IMR-90 (cell line): ENCODE data around the gene TVP23A. TPM values are rescaled to one million over a fixed set of nuclear protein-coding genes. Genes with fewer than 3 reads are reported as not detected.

Experiments used
- ATAC-seq: fragments of 200-7000 bp; cut with Tn5 transposase; 2 replicates; pipeline ENCODE4 v1.9.1; 2020; ENCODE audit warnings: low read depth, mild to moderate bottlenecking, moderate library complexity
- BruUV-seq: library from RNA; stranded (reverse); fragments of 400-500 nt; replicated peaks from 2 replicates; lab custom pipeline; 2021; lab: Mats Ljungman, UMichigan
- CTCF ChIA-PET: fragments of 300-600 bp; formaldehyde crosslinking; extraction: SDS; loops from one replicate; lab custom pipeline; 2021; ENCODE audit warnings: antibody characterized with exemption; lab: Yijun Ruan, JAX
- POLR2A ChIA-PET: fragments of 300-600 bp; sonication (Branson Sonifier 250); formaldehyde crosslinking; loops from one replicate; lab custom pipeline; 2022; ENCODE audit warnings: antibody characterized with exemption; ENCODE audit not compliant: unreplicated experiment; lab: Charles Lee
- DNase-seq: peaks from one replicate; pipeline ENCODE4 v3.0.0; 2013
- H2AFZ ChIP-seq: replicated peaks from 2 replicates; pipeline ENCODE3; 2013; ENCODE audit warnings: low read length, mild to moderate bottlenecking; ENCODE audit not compliant: poor library complexity
- H2AK5ac ChIP-seq: 2 replicates; pipeline ENCODE4 v1.6.1; 2013; ENCODE audit warnings: low read depth, low read length, inconsistent platforms
- H2AK9ac ChIP-seq: replicated peaks from 2 replicates; pipeline ENCODE3; 2013; ENCODE audit warnings: mild to moderate bottlenecking, low read depth, low read length, moderate library complexity; ENCODE audit not compliant: poor library complexity
- H2BK120ac ChIP-seq: 2 replicates; pipeline ENCODE4 v1.6.1; 2013; ENCODE audit warnings: low read depth, low read length, inconsistent platforms
- H2BK15ac ChIP-seq: 3 replicates; pipeline ENCODE4 v1.6.1; 2013; ENCODE audit warnings: low read depth, low read length, inconsistent platforms
- H2BK20ac ChIP-seq: 2 replicates; pipeline ENCODE4 v1.6.1; 2013; ENCODE audit warnings: low read depth, mild to moderate bottlenecking, inconsistent platforms, low read length, moderate library complexity
- H2BK5ac ChIP-seq: 2 replicates; pipeline ENCODE4 v1.6.1; 2013; ENCODE audit warnings: mild to moderate bottlenecking, low read depth, low read length, inconsistent platforms; ENCODE audit not compliant: poor library complexity, severe bottlenecking
- H3K14ac ChIP-seq: replicated peaks from 2 replicates; pipeline ENCODE4 v1.6.1; 2013; ENCODE audit warnings: low read depth, low read length, inconsistent platforms
- H3K18ac ChIP-seq: 2 replicates; pipeline ENCODE4 v1.6.1; 2013; ENCODE audit warnings: low read depth, low read length, control low read depth
- H3K23ac ChIP-seq: 2 replicates; pipeline ENCODE4 v1.6.1; 2013; ENCODE audit warnings: low read depth, low read length, inconsistent platforms
- H3K27ac ChIP-seq: 2 replicates; pipeline ENCODE4 v1.5.1; 2013; ENCODE audit warnings: mild to moderate bottlenecking, control low read depth, low read length; ENCODE audit not compliant: insufficient read depth
- H3K27me3 ChIP-seq: 2 replicates; pipeline ENCODE4 v1.6.1; 2013; ENCODE audit warnings: low read length; ENCODE audit not compliant: control insufficient read depth, insufficient read depth
- H3K36me3 ChIP-seq: 2 replicates; pipeline ENCODE4 v1.6.1; 2013; ENCODE audit warnings: low read length, mixed read lengths; ENCODE audit not compliant: control insufficient read depth, insufficient read depth
- H3K4ac ChIP-seq: 2 replicates; pipeline ENCODE4 v1.6.1; 2013; ENCODE audit warnings: low read depth, low read length, inconsistent platforms
- H3K4me1 ChIP-seq: 2 replicates; pipeline ENCODE4 v1.6.1; 2013; ENCODE audit warnings: low read length, mixed read lengths; ENCODE audit not compliant: control insufficient read depth, insufficient read depth
- H3K4me2 ChIP-seq: 2 replicates; pipeline ENCODE4 v1.6.1; 2013; ENCODE audit warnings: low read depth, mild to moderate bottlenecking, control low read depth, low read length, moderate library complexity
- H3K4me3 ChIP-seq: 2 replicates; pipeline ENCODE4 v1.5.1; 2013; ENCODE audit warnings: low read depth, mild to moderate bottlenecking, control low read depth, low read length, moderate library complexity; ENCODE audit not compliant: insufficient read depth
- H3K56ac ChIP-seq: 2 replicates; pipeline ENCODE4 v1.6.1; 2013; ENCODE audit warnings: low read length, inconsistent platforms; ENCODE audit not compliant: insufficient read depth; ENCODE audit errors: extremely low read depth
- H3K79me1 ChIP-seq, 2 experiments: 2 replicates each; pipeline ENCODE4 v1.6.1; 2013; ENCODE audit warnings: low read length in 2 of 2, inconsistent platforms in 1 of 2, low read depth in 1 of 2
- H3K9ac ChIP-seq: 2 replicates; pipeline ENCODE4 v1.6.1; 2013; ENCODE audit warnings: low read depth, low read length, control low read depth
- H3K9me1 ChIP-seq: 2 replicates; pipeline ENCODE4 v1.6.1; 2013; ENCODE audit warnings: low read length, inconsistent platforms; ENCODE audit not compliant: insufficient read depth
- H3K9me3 ChIP-seq: 2 replicates; pipeline ENCODE4 v1.6.1; 2013; ENCODE audit warnings: low read length; ENCODE audit not compliant: control insufficient read depth, insufficient read depth
- H4K20me1 ChIP-seq: 2 replicates; pipeline ENCODE4 v1.6.1; 2013; ENCODE audit warnings: low read length, inconsistent platforms; ENCODE audit not compliant: insufficient read depth
- H4K5ac ChIP-seq: 2 replicates; pipeline ENCODE4 v1.6.1; 2013; ENCODE audit warnings: mild to moderate bottlenecking, low read depth, low read length, control low read depth
- H4K8ac ChIP-seq, 2 experiments: 2 replicates each; pipeline ENCODE4 v1.6.1; 2013; ENCODE audit warnings: low read depth in 2 of 2, low read length in 2 of 2, control low read depth in 1 of 2, inconsistent platforms in 1 of 2
- H4K91ac ChIP-seq: 2 replicates; pipeline ENCODE4 v1.6.1; 2013; ENCODE audit warnings: low read depth, low read length, inconsistent platforms; ENCODE audit not compliant: insufficient read depth
- MXI1 ChIP-seq: IDR thresholded peaks from 2 replicates; pipeline ENCODE4 v1.6.1; 2012; ENCODE audit warnings: low read depth, mild to moderate bottlenecking, low read length, moderate library complexity, borderline replicate concordance
- RCOR1 ChIP-seq: IDR thresholded peaks from 2 replicates; pipeline ENCODE4 v1.6.1; 2012; ENCODE audit warnings: mild to moderate bottlenecking, low read length, improper control_type of control experiment; ENCODE audit not compliant: insufficient replicate concordance
- WGBS, 2 experiments: methylation state at CpG; one replicate each; pipeline versions ENCODE4 v1.1.5 to v1.1.7; 2013; ENCODE audit warnings: missing lambda C conversion rate in 2 of 2; ENCODE audit not compliant: insufficient read length in 1 of 2; ENCODE audit errors: extremely low coverage in 2 of 2; 5-methylcytosine and 5-hydroxymethylcytosine counted together
- dilution Hi-C: fragments of 300-500 bp; cut with HindIII; formaldehyde crosslinking; loops from one replicate; pipeline ENCODE4 v1.14.3; 2018; ENCODE audit warnings: low sequenced_read_pairs; ENCODE audit not compliant: unreplicated experiment
- in situ Hi-C: fragments of 300-500 bp; cut with MboI; formaldehyde crosslinking; loops from 3 replicates; pipeline ENCODE4 v1.14.3; 2019; ENCODE audit warnings: low sequenced_read_pairs, inconsistent platforms, mixed read lengths
- intact Hi-C: fragments of 100-400 bp; cut with micrococcal nuclease; formaldehyde crosslinking; loops from 2 replicates; pipeline ENCODE4 v1.10.0; 2022
- polyA plus RNA-seq, 3 experiments: library from polyadenylated mRNA; depleted of rRNA; stranded (reverse); fragments of >200 nt; gene quantifications; 2 replicates each; pipeline ENCODE4 v1.2.3, GENCODE V29; 2012; ENCODE audit warnings: low replicate concordance in 1 of 3
- total RNA-seq: library from RNA; depleted of rRNA; stranded (reverse); fragments of >200 nt; gene quantifications from 2 replicates; pipeline ENCODE4 v1.2.3, GENCODE V29; 2012

TVP23A gene
- total and polyA plus RNA-seq, 2 of the 4 experiments (the other 2 are of a cell fraction) = not detected

GRCh38 chr16:10750793-10751192 lies 67.8 kb downstream of the TVP23A start:
- Histone ChIP-seq H3K27ac (no peak overlapping the region), H3K9me1 (peaks cover 17% of the 10 kb centered on the region; the same call in 1 of the 2 replicates), H3K9me3 (no peaks in the 10 kb centered on the region), H3K56ac (no peak overlapping the region), H2AK9ac (no peak overlapping the region), H3K9ac (no peak overlapping the region), H3K4me1 (peaks cover 11% of the 10 kb centered on the region), H4K8ac (no peak overlapping the region), H3K36me3 (no peaks in the 10 kb centered on the region; the same call in 1 of the 2 replicates), H2BK20ac (no peak overlapping the region), H3K14ac (no peak overlapping the region), H2BK5ac (no peak overlapping the region), H3K4ac (no peak overlapping the region), H2BK120ac (no peak overlapping the region), H4K5ac (no peak overlapping the region), H2AK5ac (no peak overlapping the region), H3K4me2 (no peak overlapping the region), H3K18ac (no peak overlapping the region), H3K27me3 (no peaks in the 10 kb centered on the region), H3K4me3 (no peak overlapping the region), H3K23ac (no peak overlapping the region), H2AFZ (no peak overlapping the region), H3K79me1 (0 out of 4 replicates have a peak, but pooled peaks cover under 1 to 1% of the 10 kb centered on the region in 2 experiments), H2BK15ac (no peak overlapping the region), H4K20me1 (no peaks in the 10 kb centered on the region), H4K91ac (no peak overlapping the region)
- ChIA-PET POLR2A (no interaction called here), CTCF (no interaction called here)
- dilution Hi-C loops = no loop called here
- ATAC-seq (no peak), DNase-seq (no peak)
- intact Hi-C loops = no loop called here
- no CpG with 5 or more reads among the region's 11 CpGs for WGBS, 2 experiments
- in situ Hi-C loops = loop anchor here (5.0 kb wide), 1 partner anchor 162 kb away; no protein-coding TSS in a partner anchor
- TF ChIP-seq RCOR1 = no peak
- no peak for TF ChIP-seq MXI1
- no TSS peak for BruUV-seq
